ENCODE measurements around the gene RINT1.
"Not testable (repeated sequence)": the region's sequence is repeated elsewhere in the genome, so short reads cannot be mapped to it uniquely, and the experiment has no call there.

RINT1 gene

DNA sequence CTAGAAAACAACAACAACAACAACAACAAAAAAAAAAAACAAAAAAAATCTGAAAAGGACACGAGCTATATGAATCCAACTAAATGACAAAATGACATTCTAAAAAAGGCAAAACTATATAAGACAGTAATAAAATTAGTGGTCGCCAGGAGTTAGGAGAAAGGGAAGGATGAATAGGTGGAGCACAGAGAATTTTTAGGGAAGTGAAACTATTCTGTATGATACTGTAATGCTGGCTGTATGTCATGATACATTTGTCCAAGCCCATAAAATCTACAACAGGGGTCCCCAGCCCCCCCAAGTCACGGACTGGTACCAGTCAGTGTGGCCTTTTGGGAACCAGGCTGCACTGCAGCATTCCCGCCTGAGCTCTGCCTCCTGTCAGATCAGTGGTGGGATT, 7.2 kb upstream of the RINT1 start:
- Histone ChIP-seq H3K36me3 (peaks cover 0 to 4% (median 1%) of the 10 kb centered on the region in 11 experiments; a peak in 14 of 22 replicates), H3K9ac (no peak overlapping the region), H3K9me3 (replicated peaks in 1 of 11) (no peaks in the 10 kb centered on the region), H3K27me3 (no peaks in the 10 kb centered on the region), H4K20me1 (peaks cover 0 to 20% (median 11%) of the 10 kb centered on the region in 11 experiments; a peak in 13 of 22 replicates), H3K27ac (no peak overlapping the region), H3K4me3 (no peak overlapping the region), H3K4me2 (peak overlapping the region in 6 of 11 experiments; percentile 4 to 36 (median 12); a peak in 5 of 22 replicates), H3K4me1 (peaks cover 21 to 33% (median 30%) of the 10 kb centered on the region in 10 experiments)
- TF ChIP-seq Cebpa-rat (IDR thresholded peaks at IDR 0.05): no peak

DNA sequence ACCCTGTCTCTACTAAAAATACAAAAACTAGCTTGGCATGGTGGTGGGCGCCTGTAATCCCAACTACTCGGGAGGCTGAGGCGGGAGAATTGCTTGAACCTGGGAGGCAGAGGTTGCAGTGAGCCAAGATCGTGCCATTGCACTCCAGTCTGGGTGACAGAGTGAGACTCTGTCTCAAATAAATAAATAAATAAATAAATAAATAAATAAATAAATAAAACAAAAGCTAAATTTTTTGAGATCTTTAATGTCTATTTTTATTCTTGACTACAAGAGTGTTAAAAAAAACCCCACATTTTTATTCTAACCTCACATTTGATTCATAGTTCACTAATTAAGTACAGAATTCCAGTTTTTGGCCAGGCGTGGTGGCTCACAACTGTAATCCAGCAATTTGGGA, 4.3 kb upstream of the RINT1 start:
- H3K4me3 ChIP-seq: not testable (repeated sequence)

DNA sequence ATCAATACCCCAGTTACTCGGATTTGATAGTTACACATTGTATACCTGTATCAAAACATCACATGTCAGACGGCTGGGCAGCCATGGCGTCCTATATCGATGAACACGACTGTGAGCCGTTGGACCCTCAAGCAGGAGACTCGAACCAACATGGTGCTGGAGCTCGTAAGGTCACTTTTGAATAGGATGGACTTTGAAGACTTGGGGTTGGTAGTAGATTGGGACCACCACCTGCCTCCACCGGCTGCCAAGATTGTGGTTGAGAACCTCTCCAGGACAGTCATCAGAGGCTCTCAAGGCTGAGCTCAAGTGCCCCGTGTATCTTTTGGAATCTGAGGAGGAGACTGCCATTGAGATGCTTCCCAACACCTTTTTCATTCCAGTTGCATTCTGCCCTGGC, 1.9 kb upstream of the RINT1 start:
- TF ChIP-seq Cebpa-rat (IDR thresholded peaks at IDR 0.05): no peak
- H3K27me3 ChIP-seq: no peaks in the 10 kb centered on the region

More for the DNA sequence above, 4.3 kb upstream of the RINT1 start:
- not testable (repeated sequence) for H3K36me3 ChIP-seq; H3K27me3 ChIP-seq; H3K27ac ChIP-seq; H3K9ac ChIP-seq; H3K4me2 ChIP-seq; H3K9me3 ChIP-seq (replicated peaks in 1 of 11); H4K20me1 ChIP-seq
- peaks cover 12 to 28% (median 23%) of the 10 kb centered on the region in 10 experiments for H3K4me1 ChIP-seq

GRCh38 chr7:105530546-105530945, 1.5 kb upstream of the RINT1 start:
- peak overlapping the region in 10 of 11 experiments; percentile 80 to 96 (median 87); a peak in 19 of 22 replicates for H3K4me2 ChIP-seq

More for the DNA sequence above, 1.9 kb upstream of the RINT1 start:
- no peaks in the 10 kb centered on the region for H3K9me3 ChIP-seq (replicated peaks in 1 of 11)
- H3K27ac ChIP-seq: no peak overlapping the region
- no peak overlapping the region for H3K9ac ChIP-seq
- H4K20me1 ChIP-seq: peaks cover 0 to 23% (median 0%) of the 10 kb centered on the region in 11 experiments; a peak in 4 of 22 replicates
- no peak overlapping the region for H3K4me3 ChIP-seq
- peaks cover 17 to 29% (median 23%) of the 10 kb centered on the region in 10 experiments for H3K4me1 ChIP-seq
- H3K4me2 ChIP-seq: peak overlapping the region in 1 of 11 experiments; percentile 88; a peak in 3 of 22 replicates
- H3K36me3 ChIP-seq: peaks cover 0 to 21% (median 8%) of the 10 kb centered on the region in 11 experiments; a peak in 14 of 22 replicates

GRCh38 chr7:105532709-105533460, 884 bp downstream of the RINT1 start:
- H3K27ac ChIP-seq: peak overlapping the region; percentile 79 to 91 (median 85)
- no peaks in the 10 kb centered on the region for H3K27me3 ChIP-seq
- no peak for TF ChIP-seq Cebpa-rat (IDR thresholded peaks at IDR 0.05)
- H3K36me3 ChIP-seq: peaks cover 21 to 49% (median 31%) of the 10 kb centered on the region in 11 experiments
- H3K4me1 ChIP-seq: peaks cover 17 to 29% (median 22%) of the 10 kb centered on the region in 10 experiments
- H3K9ac ChIP-seq: peak overlapping the region; percentile 87 to 96 (median 91)
- H3K4me2 ChIP-seq: peak overlapping the region; percentile 80 to 97 (median 87)
- H3K9me3 ChIP-seq (replicated peaks in 1 of 11): no peaks in the 10 kb centered on the region
- peaks cover 0 to 36% (median 6%) of the 10 kb centered on the region in 11 experiments; a peak in 10 of 22 replicates for H4K20me1 ChIP-seq
- H3K4me3 ChIP-seq: peak overlapping the region; percentile 80 to 97 (median 86)

More at GRCh38 chr7:105530546-105530945, 1.5 kb upstream of the RINT1 start:
- peak overlapping the region in 4 of 10 experiments; percentile 80 to 90 (median 84); a peak in 4 of 20 replicates for H3K4me3 ChIP-seq
- H3K27ac ChIP-seq: peak overlapping the region in 1 of 11 experiments; percentile 82; a peak in 2 of 22 replicates
- H3K9ac ChIP-seq: peak overlapping the region in 2 of 11 experiments; percentile 92 to 93; a peak in 1 of 22 replicates
- no peak for TF ChIP-seq Cebpa-rat (IDR thresholded peaks at IDR 0.05)
- peaks cover 2 to 26% (median 12%) of the 10 kb centered on the region in 11 experiments for H3K36me3 ChIP-seq
- H4K20me1 ChIP-seq: peaks cover 0 to 27% (median 3%) of the 10 kb centered on the region in 11 experiments; a peak in 9 of 22 replicates
- no peaks in the 10 kb centered on the region for H3K27me3 ChIP-seq
- H3K9me3 ChIP-seq (replicated peaks in 1 of 11): no peaks in the 10 kb centered on the region
- H3K4me1 ChIP-seq: peaks cover 17 to 29% (median 22%) of the 10 kb centered on the region in 10 experiments

DNA sequence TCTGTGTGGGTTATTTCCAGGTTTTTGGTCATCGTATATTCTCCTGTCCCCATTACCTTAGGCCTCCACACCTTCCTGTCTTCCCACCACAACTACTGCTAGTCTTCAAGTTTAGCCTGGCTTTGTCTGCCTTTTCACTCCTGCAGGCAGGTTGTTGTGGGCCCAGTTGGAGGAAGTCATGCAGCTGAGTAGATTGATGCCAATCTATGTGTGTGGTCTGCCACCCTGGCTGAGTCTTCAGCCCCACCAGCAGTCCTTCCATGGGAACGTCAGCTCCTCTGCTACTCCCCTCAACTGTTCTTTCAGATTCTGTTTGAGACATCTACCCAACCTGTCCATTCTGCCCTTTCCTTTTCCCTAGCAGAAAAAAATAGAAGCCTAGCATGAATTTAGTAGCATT, 6.3 kb downstream of the RINT1 start:
- TF ChIP-seq Cebpa-rat (IDR thresholded peaks at IDR 0.05): no peak
- Histone ChIP-seq H3K27ac (no peak overlapping the region), H3K4me2 (no peak overlapping the region), H3K9me3 (replicated peaks in 1 of 11) (no peaks in the 10 kb centered on the region), H4K20me1 (peaks cover 0 to 42% (median 4%) of the 10 kb centered on the region in 11 experiments; a peak in 11 of 22 replicates), H3K27me3 (no peaks in the 10 kb centered on the region), H3K9ac (no peak overlapping the region), H3K4me1 (peaks cover 8 to 9% (median 9%) of the 10 kb centered on the region in 10 experiments; a peak in 19 of 20 replicates), H3K4me3 (no peak overlapping the region), H3K36me3 (peaks cover 76 to 100% (median 86%) of the 10 kb centered on the region in 11 experiments)

GRCh38 chr7:105559926-105560325, 27.9 kb downstream of the RINT1 start:
- no peak for TF ChIP-seq Cebpa-rat (IDR thresholded peaks at IDR 0.05)
- no peaks in the 10 kb centered on the region for H3K4me1 ChIP-seq
- H3K36me3 ChIP-seq: peaks cover 80 to 100% (median 90%) of the 10 kb centered on the region in 11 experiments
- peaks cover 0 to 6% (median 0%) of the 10 kb centered on the region in 11 experiments; a peak in 3 of 22 replicates for H4K20me1 ChIP-seq
- no peak overlapping the region for H3K4me3 ChIP-seq
- no peak overlapping the region for H3K9ac ChIP-seq
- H3K27me3 ChIP-seq: no peaks in the 10 kb centered on the region
- H3K27ac ChIP-seq: no peak overlapping the region
- no peaks in the 10 kb centered on the region for H3K9me3 ChIP-seq (replicated peaks in 1 of 11)
- no peak overlapping the region for H3K4me2 ChIP-seq

- Histone ChIP-seq H3K27me3 (no peaks in the 10 kb centered on the region), H3K4me2 (no peak overlapping the region), H4K20me1 (peaks cover 0 to 1% (median 0%) of the 10 kb centered on the region in 11 experiments; a peak in 2 of 22 replicates), H3K4me1 (no peaks in the 10 kb centered on the region), H3K27ac (no peak overlapping the region), H3K36me3 (peaks cover 86 to 98% (median 94%) of the 10 kb centered on the region in 11 experiments), H3K9me3 (replicated peaks in 1 of 11) (no peaks in the 10 kb centered on the region), H3K4me3 (no peak overlapping the region), H3K9ac (no peak overlapping the region)
- TF ChIP-seq Cebpa-rat (IDR thresholded peaks at IDR 0.05): no peak
Measured at GRCh38 chr7:105565190-105565589, 33.2 kb downstream of the RINT1 start.

GRCh38 chr7:105567024-105567423, 35.0 kb downstream of the RINT1 start:
- no peak overlapping the region for H3K4me3 ChIP-seq
- no peaks in the 10 kb centered on the region for H4K20me1 ChIP-seq
- H3K27ac ChIP-seq: no peak overlapping the region
- H3K36me3 ChIP-seq: peaks cover 74 to 92% (median 87%) of the 10 kb centered on the region in 11 experiments
- no peaks in the 10 kb centered on the region for H3K4me1 ChIP-seq
- no peak overlapping the region for H3K9ac ChIP-seq
- no peaks in the 10 kb centered on the region for H3K27me3 ChIP-seq
- no peaks in the 10 kb centered on the region for H3K9me3 ChIP-seq (replicated peaks in 1 of 11)
- no peak for TF ChIP-seq Cebpa-rat (IDR thresholded peaks at IDR 0.05)
- H3K4me2 ChIP-seq: no peak overlapping the region
